Measurements from ENCODE around the gene RFTN1.

Gene RFTN1

DNA sequence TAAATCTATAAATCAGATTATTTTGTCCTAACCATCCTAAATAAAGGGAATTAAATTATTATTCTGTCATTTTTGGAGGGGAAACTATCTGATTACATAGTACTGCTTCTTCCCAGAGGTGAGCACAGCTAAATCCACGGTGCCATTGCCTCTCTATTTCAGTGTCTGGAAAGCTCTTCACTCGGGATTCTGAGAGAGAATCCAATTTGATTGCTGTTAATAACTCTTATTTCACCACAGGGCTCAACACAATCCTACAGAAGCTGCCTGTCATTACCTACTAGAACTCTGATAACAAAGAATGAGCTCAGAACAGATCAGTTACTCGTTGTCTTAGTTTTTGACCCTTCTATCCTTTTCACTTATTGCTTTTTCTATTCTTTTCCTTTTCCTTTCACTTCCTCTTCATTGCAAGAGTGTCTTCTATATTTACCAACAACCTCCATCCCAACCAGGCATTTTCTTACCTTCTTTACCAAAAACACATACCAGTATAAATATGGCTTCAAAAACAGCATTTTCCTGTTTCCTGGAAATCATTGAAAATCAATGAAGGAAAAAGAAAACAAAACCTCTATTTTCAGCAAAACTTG lies 218.1 kb downstream of the RFTN1 start:
- no peak for DNase-seq

DNA sequence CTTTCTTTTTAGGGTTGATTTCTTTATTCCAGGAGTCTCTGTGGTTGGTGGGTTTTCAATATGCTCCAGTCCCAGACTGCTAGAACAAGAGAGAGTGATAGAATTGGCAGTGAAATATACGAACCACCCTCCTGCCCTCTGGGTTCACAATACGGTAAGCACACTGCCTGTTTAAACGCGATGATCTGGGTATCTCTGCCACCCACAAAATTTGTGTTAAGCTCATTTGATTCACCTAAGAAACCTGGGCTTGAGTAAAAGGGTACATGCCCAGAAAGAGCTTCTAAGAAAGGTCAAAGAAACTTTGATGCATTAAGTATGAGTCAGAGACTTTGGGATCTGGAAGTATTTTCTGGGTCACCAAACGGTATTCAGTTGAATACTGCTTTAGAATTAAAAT lies 218.7 kb downstream of the RFTN1 start:
- no peak for DNase-seq

DNA sequence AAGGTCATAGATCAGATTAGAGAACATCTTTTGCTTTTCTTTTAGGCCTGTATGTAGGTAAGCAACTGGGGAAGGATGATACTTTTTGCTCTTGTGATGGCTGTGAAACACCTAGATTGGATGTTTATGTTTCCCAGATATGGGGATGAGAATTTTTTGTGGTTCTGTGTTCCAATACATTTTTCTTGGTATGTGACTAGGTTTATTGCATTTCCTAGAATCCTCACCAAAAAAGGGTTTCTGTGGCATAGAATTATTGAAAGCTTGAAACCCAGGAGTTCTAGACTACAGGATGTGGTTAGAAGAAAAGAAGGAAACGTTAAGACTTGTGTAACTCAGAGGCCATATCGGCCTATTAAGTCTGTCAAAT lies 222.7 kb downstream of the RFTN1 start:
- DNase-seq, result no peak

DNA sequence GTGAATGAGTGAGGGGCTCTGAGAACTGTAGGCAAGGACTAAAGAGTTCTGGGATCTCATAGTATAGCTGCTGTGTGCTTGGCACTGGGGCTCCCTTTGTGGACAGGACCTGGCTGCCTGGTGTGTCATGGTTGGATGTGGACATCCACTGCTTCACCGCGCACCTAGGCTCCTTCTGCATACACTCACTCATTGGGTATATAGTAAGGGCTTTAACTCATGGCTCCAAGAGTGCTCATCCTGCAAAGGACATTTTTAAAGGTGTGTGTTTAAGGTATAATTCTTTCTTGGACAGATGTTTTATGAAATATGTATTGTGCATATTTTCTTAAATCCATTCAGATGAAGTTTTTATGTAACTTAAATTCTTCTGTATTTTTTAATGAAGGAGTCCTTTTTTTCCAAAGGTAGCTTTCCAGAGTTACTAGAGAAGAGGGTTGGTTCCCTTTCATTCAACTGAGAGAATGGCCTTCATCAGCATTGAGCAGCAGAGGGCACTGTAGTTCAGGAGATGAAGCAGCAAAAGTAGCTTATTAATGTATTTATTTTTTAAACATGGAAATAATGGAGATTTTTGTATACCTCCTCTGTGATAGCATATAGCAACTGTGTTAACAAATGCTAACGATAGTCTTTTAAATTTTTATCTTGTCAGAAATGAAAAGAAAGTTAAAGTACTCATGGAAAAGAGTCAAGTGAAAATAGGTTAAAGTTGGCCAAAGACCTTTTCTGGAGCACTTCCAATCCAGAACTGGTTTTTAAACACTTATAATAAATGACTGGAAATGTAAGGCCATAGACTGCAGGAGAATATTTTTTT lies 223.3 kb downstream of the RFTN1 start:
- DNase-seq, result peak in 3 of 4 experiments; percentile 7 to 27 (median 20)

DNA sequence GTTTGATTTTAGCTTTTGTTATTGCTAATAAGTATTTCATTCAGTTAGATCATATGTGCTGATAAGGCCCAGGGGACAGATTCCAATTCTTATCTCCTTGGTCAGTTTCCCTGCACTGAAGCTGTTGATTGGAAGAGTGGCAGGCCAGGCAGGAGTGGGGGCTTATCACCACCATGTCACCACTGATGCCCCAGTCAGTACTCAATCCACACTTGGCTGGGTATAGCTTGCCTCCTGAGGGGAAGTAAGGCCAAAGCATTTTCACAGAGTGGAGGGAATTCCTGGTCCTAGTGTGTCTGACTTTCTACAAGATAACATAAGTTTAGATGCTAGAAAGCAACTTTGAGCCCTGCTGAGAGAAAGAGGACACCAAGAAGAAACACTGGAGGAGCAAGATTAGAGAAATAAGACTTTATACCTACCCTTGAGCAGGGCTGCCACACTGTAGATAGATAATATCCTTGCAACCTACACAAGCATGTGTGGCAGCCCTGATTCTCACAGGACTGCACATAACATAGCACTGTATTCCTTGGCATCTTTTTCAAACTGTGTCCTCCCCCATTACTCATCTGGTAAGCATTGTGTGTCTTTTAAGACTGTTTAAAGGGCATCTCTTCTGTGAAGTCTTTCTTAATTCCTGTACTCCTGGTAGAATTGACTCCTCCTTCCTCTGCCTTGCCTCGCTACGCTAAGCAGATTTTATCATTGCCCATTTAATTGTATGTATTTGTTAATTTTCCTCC lies 224.2 kb downstream of the RFTN1 start:
- no peak for DNase-seq

DNA sequence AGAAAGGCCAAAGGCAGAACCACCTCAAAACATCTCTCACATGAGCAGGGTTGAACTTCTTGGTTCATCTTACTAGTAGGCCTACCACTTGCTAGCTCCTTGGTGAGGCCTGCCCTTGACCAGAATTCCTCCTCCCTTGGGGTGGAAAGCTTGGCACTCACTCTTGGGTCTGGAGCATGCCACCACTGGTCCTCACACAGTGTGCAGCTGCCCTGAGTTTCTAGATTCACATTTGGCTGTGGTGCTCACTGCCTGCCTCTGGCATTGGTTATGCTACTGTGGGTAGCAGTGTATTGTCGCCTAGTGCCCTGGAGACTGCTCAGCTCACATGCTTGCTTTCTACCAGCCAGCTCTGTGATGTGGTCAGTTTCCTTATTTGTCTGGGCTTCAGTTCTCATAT lies 224.8 kb downstream of the RFTN1 start:
- no peak for DNase-seq

DNA sequence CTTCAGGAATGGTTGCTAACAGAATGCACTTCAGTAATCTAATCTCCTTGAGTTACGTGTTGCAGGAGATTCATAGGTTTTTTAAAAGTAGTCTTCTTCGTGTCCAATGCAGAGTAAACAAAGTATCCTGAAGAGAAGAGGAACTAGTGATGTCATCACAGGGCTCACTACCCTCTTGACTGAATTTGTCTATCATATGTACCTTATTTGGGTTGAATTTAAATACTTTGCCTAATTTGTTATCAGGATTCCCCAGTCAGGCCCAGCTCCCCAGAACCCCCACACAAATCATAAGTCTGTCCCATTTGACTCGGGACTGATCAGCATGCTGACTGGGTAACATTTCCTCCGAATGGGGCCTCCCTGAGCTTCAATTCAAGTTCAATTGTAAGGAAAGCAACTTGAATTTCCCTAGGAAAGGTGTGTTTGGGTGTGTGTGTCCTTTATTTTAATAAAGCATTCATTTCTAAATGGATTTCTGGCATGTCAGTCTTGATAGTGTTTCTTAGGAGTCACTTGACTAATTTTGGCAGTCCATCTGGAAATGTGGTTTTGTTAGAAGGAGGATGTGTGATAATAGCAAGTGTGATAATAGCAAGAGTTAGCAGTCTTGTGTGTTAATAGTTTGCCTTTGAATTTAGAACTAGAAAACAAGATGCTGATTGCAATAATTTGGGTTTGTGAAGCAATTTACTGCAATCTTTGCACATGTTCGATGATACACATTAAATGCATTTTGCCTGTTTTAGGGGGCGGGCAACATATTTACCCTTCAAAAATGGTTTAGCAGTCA lies 226.6 kb downstream of the RFTN1 start:
- DNase-seq, result no peak

DNA sequence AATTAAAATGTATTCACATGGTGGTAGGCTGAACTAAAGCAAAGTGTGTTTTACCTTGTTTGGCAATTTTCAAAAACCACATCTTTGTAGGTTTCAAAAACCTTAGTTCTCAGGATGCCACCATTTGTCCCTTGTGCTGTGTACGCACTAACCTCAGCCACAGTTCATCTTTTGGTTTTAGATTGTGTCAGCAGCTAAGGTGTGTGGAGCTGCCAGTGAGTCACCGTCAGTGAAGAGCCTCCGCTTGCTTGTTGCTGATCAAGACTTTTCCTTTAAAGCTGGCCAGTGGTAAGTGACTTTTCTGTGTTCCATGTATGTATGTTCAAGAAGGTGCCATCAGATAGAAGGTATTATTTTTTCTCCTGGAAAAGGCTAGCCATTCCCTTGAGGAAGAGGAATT lies 227.3 kb downstream of the RFTN1 start:
- DNase-seq, result peak; percentile 7 to 41 (median 26)

DNA sequence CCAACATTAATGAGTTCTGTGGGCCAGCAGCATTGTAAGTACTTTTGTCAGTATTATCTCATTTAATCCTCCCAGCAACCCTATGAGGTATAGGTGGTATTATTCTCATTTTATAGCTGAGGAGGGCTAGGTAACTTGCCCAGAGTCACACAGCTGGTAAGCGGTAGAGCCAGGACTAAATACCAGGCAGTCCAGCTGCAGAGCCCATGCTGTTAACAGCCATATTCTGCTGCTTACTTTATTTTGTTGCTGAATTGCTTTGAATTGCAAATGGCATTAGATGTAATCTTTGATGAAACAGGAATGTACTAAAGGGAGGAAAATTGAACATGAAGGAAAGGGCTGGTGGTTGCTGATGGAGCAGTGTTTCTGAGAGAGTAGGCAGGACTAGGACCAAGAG lies 228.9 kb downstream of the RFTN1 start:
- DNase-seq, result no peak

DNA sequence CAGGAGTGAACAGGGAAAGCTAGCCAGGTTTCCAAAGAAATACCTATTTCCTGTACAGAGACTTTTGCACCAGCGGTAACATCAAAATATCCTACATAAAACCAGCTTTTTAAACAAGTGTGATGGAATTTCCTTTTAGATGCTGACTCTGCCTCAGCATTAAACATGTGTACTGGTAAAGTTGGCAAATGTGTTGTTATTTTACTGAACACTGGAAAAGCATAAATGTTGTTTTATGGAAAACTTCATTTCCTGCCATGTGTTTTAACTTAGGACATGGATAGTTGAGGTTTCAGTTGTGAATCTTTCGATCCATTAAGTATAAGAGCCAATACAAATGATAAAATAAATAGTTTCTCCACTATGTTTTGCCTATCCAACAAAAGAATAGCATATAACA lies 232.8 kb downstream of the RFTN1 start:
- no peak for DNase-seq

DNA sequence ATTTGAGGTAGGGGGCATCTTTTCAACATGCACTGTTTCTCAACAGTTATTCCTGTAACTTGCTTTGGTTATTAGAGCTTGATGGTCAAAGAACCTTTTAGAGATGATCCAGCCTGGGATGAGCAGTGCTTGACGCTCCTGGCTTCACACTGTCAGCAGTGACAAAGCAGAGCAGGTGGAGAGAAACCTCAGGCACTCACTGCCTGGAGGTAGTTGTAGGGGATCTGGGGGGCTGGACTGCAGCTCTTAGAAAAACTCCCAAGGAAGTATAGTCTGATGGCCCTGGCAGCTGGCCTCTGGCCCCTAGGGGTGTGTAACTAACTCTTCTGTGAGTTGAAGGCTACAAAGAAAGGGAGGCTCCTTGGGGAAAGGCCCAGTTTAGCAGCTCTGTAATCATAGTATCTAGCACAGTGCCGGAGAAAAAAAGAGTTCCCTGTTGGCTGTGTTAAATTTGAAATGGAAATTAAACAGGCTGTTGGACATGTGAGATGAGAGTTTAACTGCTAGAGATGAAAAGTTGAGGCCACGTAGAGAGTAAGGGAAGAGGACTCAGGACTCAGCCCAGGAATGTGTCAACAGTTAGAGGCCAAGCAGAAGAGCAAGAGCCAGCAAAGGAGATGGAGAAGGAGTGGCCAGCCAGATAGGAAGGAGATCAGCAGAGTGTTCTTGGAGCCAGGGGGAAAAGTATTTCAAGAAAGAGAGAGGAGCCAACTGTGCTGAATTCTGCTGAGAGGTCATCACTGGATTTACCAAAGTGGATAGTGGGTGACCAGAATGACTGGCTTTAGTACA lies 234.3 kb downstream of the RFTN1 start:
- no peak for DNase-seq

DNA sequence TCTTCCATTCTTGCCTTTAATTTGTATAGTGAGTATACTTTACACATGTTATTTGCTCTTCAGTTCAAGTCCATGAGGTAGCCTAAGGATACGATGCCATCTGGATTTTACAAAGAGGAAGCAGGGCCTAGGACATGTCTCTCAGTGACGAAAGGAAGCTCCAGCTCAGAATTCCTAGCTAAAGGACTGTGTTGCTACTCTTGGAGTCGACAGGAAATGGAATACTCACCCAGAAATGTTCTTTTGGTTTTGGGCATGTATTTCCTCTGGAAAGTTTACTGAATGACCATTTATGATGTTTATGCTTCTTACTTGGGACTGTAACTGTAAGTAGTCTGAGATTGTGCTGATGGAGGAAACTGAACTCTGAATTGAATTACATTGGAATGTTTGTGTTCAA lies 236.0 kb downstream of the RFTN1 start:
- no peak for DNase-seq

DNA sequence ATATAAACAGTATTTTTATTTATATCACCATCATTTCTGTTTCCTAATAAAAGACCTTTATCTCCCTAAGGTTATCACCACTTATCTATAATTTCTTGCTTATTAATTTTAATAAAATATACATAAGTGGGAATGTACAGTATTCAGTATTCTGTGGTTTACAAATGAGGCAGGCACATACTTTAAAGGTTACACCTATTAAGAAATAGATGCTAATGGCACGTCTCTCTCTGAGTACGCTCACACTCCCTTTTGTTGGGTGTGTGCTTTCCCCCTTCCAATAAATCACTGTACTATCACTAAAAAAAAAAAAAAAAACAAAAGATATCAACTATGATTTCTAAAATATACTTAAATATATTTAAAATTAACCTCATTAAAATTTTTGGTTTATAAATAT lies 239.6 kb downstream of the RFTN1 start:
- no peak for DNase-seq

DNA sequence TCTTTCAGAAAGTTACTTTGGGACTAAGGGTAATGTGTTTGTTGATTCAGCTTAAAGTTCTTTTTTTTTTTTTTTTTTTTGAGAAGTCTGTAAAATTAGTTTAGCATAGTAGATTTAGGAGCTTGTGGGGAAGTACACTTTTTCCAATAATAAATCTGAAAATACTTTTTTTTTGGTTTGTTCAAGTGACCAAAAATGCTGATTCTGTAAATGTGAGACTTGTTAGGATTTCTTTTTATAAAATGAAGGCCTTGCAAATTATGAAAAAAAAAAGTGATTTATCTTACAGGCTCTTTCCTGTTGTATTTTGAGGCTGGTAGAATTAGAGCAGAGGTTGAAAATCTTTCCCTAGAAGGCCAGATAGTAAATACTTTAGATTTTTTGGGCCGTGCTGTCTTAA lies 240.9 kb downstream of the RFTN1 start:
- DNase-seq, result no peak

DNA sequence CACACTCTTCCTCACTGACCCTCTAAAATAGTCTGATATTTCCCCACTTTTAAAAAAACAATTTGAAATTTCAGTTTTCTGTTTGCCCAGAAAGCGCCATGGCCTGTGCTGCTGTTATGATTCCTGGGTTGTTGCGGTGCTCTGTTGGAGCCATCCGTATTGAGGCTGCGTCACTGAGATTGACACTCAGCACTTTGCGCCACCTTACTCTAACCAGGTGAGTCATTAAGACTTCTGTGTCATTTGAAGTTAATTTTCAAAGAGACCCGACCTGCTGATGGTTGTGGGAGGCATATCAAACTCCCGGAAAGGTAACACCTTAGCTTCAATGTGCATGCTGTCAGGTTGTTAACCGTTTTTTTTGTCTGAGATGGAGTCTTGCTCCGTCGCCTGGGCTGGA lies 242.6 kb downstream of the RFTN1 start:
- no peak for DNase-seq

DNA sequence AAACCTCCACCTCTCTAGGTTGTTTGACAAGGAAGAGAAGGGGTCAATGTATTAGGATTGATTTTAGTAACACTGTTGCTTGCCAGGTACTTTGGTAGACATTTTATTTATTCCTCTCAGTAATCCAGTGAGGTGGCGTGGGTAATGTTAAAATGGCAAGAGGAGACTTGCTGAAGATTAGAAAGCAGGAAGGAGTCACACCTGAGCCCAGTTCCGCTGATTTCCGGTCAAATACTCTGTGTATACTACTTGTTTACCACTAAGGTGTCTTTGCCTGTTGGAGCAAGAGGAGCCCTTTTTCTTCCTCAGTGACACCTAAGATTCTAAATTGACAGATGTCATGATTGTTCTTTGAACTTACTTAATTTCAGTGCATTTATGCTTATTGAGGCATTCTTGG lies 246.8 kb downstream of the RFTN1 start:
- DNase-seq, result no peak
